MM.1S (cell line): ENCODE results near the gene RAB31.

ENCODE experiments used
- DNase-seq: peaks from one replicate; pipeline ENCODE4 v3.0.0-alpha.2; 2015
- H2AFZ ChIP-seq: fragments of 300-600 bp; sonication (generic); 2 replicates; pipeline ENCODE4 v1.6.0; 2016; ENCODE audit warnings: antibody characterized with exemption, low read length
- H3F3A ChIP-seq: fragments of 300-600 bp; sonication (generic); 2 replicates; pipeline ENCODE4 v1.6.1; 2016; ENCODE audit warnings: mild to moderate bottlenecking, antibody characterized with exemption, low read length, moderate library complexity, mixed read lengths; ENCODE audit not compliant: insufficient read depth
- H3K27ac ChIP-seq: fragments of 300-600 bp; sonication (generic); 2 replicates; pipeline ENCODE4 v1.5.1; 2016; ENCODE audit warnings: mild to moderate bottlenecking, low read length
- H3K27me3 ChIP-seq: fragments of 300-600 bp; sonication (generic); replicated peaks from 2 replicates; pipeline ENCODE4 v1.6.0; 2016; ENCODE audit warnings: low read length; ENCODE audit not compliant: insufficient read depth
- H3K36me3 ChIP-seq: fragments of 300-600 bp; sonication (generic); replicated peaks from 2 replicates; pipeline ENCODE4 v1.6.1; 2016; ENCODE audit warnings: mild to moderate bottlenecking, low read length, mixed read lengths; ENCODE audit not compliant: insufficient read depth
- H3K4me1 ChIP-seq: fragments of 300-600 bp; sonication (generic); 2 replicates; pipeline ENCODE4 v1.6.1; 2016; ENCODE audit warnings: low read length, mixed read lengths
- H3K4me2 ChIP-seq: fragments of 300-600 bp; sonication (generic); 2 replicates; pipeline ENCODE4 v1.6.0; 2016; ENCODE audit warnings: low read depth, low read length
- H3K4me3 ChIP-seq: fragments of 300-600 bp; sonication (generic); 2 replicates; pipeline ENCODE4 v1.5.1; 2016; ENCODE audit warnings: low read length, mixed read lengths
- H3K79me2 ChIP-seq: fragments of 300-600 bp; sonication (generic); 2 replicates; pipeline ENCODE4 v1.6.1; 2016; ENCODE audit warnings: mixed run types, low read length, mixed read lengths
- H3K9ac ChIP-seq: fragments of 300-600 bp; sonication (generic); 2 replicates; pipeline ENCODE4 v1.6.1; 2016; ENCODE audit warnings: low read length, mixed read lengths
- H3K9me2 ChIP-seq: fragments of 300-600 bp; sonication (generic); replicated peaks from 2 replicates; pipeline ENCODE4 v1.6.1; 2016; ENCODE audit warnings: mild to moderate bottlenecking, low read length, mixed read lengths; ENCODE audit not compliant: insufficient read depth
- H3K9me3 ChIP-seq: fragments of 300-600 bp; sonication (generic); replicated peaks from 2 replicates; pipeline ENCODE4 v1.6.1; 2016; ENCODE audit warnings: mild to moderate bottlenecking, low read length, mixed read lengths; ENCODE audit not compliant: insufficient read depth
- H4K20me1 ChIP-seq: fragments of 300-600 bp; sonication (generic); 2 replicates; pipeline ENCODE4 v1.6.1; 2016; ENCODE audit warnings: mild to moderate bottlenecking, low read length, moderate library complexity, mixed read lengths; ENCODE audit not compliant: insufficient read depth
- EZH2 ChIP-seq: fragments of 300-600 bp; sonication (generic); optimal IDR thresholded peaks from 2 replicates; pipeline ENCODE3; 2017; ENCODE audit warnings: low read depth, mild to moderate bottlenecking, antibody characterized with exemption, low read length, mixed read lengths
- EZH2phosphoT487 ChIP-seq: fragments of 300-600 bp; sonication (generic); IDR thresholded peaks from 2 replicates; pipeline ENCODE4 v1.6.1; 2018; ENCODE audit warnings: antibody characterized with exemption, low read length
- TF ChIP-seq, protein P1 (sequence below): fragments of 300-600 bp; sonication (generic); IDR thresholded peaks from 2 replicates; pipeline ENCODE4 v1.5.1; 2016; ENCODE audit warnings: antibody characterized with exemption, low read length, mixed read lengths

Gene RAB31

GRCh38 chr18:9750112-9750511 is 42.0 kb downstream of the RAB31 start:
- Histone ChIP-seq H3K4me2 (no peak overlapping the region), H4K20me1 (no peaks in the 10 kb centered on the region), H3K79me2 (no peaks in the 10 kb centered on the region), H3K27me3 (no peaks in the 10 kb centered on the region), H3K36me3 (no peaks in the 10 kb centered on the region), H3K9me2 (no peaks in the 10 kb centered on the region), H2AFZ (no peak overlapping the region), H3K9ac (no peak overlapping the region), H3K4me3 (no peak overlapping the region), H3K4me1 (no peaks in the 10 kb centered on the region), H3K27ac (no peak overlapping the region), H3F3A (no peaks in the 10 kb centered on the region), H3K9me3 (no peaks in the 10 kb centered on the region)
- no peak for DNase-seq
- no peak for TF ChIP-seq EZH2phosphoT487
- no peak for TF ChIP-seq EZH2
- TF ChIP-seq, protein P1, sequence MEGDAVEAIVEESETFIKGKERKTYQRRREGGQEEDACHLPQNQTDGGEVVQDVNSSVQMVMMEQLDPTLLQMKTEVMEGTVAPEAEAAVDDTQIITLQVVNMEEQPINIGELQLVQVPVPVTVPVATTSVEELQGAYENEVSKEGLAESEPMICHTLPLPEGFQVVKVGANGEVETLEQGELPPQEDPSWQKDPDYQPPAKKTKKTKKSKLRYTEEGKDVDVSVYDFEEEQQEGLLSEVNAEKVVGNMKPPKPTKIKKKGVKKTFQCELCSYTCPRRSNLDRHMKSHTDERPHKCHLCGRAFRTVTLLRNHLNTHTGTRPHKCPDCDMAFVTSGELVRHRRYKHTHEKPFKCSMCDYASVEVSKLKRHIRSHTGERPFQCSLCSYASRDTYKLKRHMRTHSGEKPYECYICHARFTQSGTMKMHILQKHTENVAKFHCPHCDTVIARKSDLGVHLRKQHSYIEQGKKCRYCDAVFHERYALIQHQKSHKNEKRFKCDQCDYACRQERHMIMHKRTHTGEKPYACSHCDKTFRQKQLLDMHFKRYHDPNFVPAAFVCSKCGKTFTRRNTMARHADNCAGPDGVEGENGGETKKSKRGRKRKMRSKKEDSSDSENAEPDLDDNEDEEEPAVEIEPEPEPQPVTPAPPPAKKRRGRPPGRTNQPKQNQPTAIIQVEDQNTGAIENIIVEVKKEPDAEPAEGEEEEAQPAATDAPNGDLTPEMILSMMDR: no peak

- Histone ChIP-seq H3F3A (no peaks in the 10 kb centered on the region), H3K36me3 (no peaks in the 10 kb centered on the region), H3K79me2 (no peaks in the 10 kb centered on the region), H3K27ac (no peak overlapping the region), H3K9me3 (no peaks in the 10 kb centered on the region), H4K20me1 (no peaks in the 10 kb centered on the region), H2AFZ (no peak overlapping the region), H3K9me2 (no peaks in the 10 kb centered on the region), H3K4me3 (no peak overlapping the region), H3K9ac (no peak overlapping the region), H3K4me1 (no peaks in the 10 kb centered on the region), H3K27me3 (no peaks in the 10 kb centered on the region), H3K4me2 (no peak overlapping the region)
- no peak for DNase-seq
- TF ChIP-seq, protein P1: no peak
- no peak for TF ChIP-seq EZH2phosphoT487
- no peak for TF ChIP-seq EZH2
Observed at GRCh38 chr18:9750606-9751304, 42.7 kb downstream of the RAB31 start.

GRCh38 chr18:9751371-9752031 is 43.4 kb downstream of the RAB31 start:
- DNase-seq: no peak
- no peaks in the 10 kb centered on the region for H3K9me2 ChIP-seq
- no peak overlapping the region for H3K4me3 ChIP-seq
- no peak overlapping the region for H2AFZ ChIP-seq
- H3K27me3 ChIP-seq: no peaks in the 10 kb centered on the region
- H3F3A ChIP-seq: no peaks in the 10 kb centered on the region
- H3K79me2 ChIP-seq: no peaks in the 10 kb centered on the region
- no peak overlapping the region for H3K9ac ChIP-seq
- TF ChIP-seq EZH2: no peak
- TF ChIP-seq, protein P1: no peak
- TF ChIP-seq EZH2phosphoT487: no peak
- H3K4me1 ChIP-seq: no peaks in the 10 kb centered on the region
- H3K9me3 ChIP-seq: no peaks in the 10 kb centered on the region
- H3K27ac ChIP-seq: no peak overlapping the region
- H3K36me3 ChIP-seq: no peaks in the 10 kb centered on the region
- H3K4me2 ChIP-seq: no peak overlapping the region
- no peaks in the 10 kb centered on the region for H4K20me1 ChIP-seq
